ENCODE data around the gene MIOX.

DNA sequence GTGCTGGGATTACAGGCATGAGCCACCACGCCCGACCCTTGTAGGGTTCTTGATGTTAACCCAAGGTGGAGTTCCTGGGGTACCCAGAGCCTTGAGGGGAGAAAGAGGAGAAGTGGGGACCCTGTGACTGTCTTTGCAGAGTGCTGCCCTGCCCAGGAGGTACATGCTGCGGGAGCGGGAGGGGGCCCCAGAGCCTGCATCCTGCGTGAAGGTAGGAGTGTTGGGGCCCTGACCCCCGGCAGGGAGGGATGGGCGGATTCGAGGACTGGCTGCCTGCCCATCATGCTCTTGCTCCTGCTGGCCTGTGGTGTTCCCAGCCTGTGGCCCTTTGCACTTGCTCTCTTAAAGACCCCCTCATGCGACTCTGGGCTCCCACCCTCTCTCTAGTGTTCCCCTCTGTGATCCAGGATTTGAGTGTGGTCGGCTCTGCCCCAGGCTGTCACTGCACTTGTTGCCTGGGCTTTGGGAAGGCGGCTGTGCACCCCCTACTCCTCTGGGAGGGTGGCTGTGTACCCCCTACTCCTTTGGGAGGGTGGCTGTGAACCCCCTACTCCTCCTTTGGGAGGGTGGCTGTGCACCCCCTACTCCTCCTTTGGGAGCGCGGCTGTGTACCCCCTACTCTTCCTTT is 34.3 kb downstream of the MIOX start:
- TF ChIP-seq, protein P1, sequence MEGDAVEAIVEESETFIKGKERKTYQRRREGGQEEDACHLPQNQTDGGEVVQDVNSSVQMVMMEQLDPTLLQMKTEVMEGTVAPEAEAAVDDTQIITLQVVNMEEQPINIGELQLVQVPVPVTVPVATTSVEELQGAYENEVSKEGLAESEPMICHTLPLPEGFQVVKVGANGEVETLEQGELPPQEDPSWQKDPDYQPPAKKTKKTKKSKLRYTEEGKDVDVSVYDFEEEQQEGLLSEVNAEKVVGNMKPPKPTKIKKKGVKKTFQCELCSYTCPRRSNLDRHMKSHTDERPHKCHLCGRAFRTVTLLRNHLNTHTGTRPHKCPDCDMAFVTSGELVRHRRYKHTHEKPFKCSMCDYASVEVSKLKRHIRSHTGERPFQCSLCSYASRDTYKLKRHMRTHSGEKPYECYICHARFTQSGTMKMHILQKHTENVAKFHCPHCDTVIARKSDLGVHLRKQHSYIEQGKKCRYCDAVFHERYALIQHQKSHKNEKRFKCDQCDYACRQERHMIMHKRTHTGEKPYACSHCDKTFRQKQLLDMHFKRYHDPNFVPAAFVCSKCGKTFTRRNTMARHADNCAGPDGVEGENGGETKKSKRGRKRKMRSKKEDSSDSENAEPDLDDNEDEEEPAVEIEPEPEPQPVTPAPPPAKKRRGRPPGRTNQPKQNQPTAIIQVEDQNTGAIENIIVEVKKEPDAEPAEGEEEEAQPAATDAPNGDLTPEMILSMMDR (IDR thresholded peaks at IDR 0.05), result no peak
- no peak for TF ChIP-seq POLR2A (IDR thresholded peaks at IDR 0.05)
